ENCODE measurements around the gene QSER1.
"Not testable (repeated sequence)": the region's sequence is repeated elsewhere in the genome, so short reads cannot be mapped to it uniquely, and the experiment has no call there.

Gene QSER1

DNA sequence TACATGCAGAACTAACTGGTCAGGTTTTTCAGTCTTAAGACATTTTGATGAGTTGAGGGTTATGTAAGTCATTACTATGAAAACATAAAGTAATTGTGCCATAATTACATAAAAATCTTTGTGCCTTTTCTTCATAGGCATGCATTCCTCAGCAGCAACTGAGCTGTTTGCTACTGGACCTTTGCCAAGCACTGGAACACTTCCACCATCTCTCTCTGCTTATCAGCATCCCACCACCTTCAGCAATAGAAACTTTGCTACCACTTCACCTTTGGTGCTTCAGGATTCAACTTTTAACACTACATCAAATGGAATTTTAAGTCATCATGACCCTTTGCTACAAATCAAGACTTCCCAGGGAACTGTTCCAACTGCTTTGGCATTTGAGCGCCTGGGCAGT is 39.0 kb downstream of the QSER1 start:
- Mint-ChIP-seq H3K27me3 (no peaks in the 10 kb centered on the region), H3K27ac (no peak overlapping the region), H3K36me3 (peaks cover 35% of the 10 kb centered on the region), H3K4me3 (no peak overlapping the region), H3K4me1 (peaks cover 3% of the 10 kb centered on the region), H3K9me3 (no peaks in the 10 kb centered on the region)
- DNase-seq (ENCODE audit: low spot score in 2 of 2) (no peak), ATAC-seq (ENCODE audit: low read depth) (no peak)

DNA sequence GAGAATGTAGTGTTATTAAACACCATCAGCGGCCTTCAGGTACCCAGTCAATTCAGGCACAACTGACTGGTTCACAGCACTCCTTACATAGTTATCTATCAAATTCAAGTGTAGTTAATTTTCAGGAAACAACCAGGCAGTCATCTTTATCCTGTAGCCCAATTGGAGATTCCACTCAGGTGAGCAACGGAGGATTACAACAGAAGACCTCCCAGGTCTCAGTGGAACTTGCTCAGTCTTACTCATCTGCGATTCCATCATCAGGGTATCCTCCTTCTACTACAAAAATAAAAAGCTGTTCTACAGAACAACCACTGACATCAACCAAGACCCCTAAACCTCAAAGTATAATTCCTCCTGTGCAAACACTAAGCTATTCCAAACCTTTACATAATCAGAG is 39.6 kb downstream of the QSER1 start:
- Mint-ChIP-seq H3K4me1 (peaks cover 3% of the 10 kb centered on the region), H3K27me3 (no peaks in the 10 kb centered on the region), H3K27ac (no peak overlapping the region), H3K9me3 (no peaks in the 10 kb centered on the region), H3K36me3 (peaks cover 38% of the 10 kb centered on the region), H3K4me3 (no peak overlapping the region)
- ATAC-seq (ENCODE audit: low read depth) (no peak), DNase-seq (ENCODE audit: low spot score in 2 of 2) (no peak)

DNA sequence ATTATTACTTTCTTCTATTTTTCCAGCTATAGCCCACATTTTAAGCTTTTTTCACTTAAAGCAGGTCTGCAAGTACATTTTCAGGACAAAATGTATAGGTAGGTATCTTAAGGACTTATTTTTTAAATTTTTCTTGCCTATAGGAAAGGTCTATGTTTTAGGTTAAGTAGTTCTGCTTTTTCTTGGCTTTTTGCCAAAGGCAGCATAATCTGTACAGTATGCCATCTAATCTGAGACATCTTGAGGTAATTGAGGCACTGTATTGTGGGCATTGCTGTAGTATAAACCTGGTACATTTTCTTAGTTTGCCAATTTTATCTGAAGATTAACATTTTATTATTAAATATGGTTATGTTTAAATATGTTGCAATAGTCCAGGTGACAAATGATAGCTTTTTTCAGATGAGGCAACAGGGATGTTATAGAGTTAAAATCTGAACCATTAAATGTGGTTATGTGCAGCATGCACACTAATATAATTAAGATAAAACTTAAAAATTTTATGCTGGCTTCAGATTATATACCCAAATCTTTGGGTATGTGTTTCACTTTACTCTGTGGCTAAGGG is 42.9 kb downstream of the QSER1 start:
- H3K36me3 Mint-ChIP-seq, result peaks cover 42% of the 10 kb centered on the region
- DNase-seq (ENCODE audit: low spot score in 2 of 2) (no peak), ATAC-seq (ENCODE audit: low read depth) (no peak)
- no peak overlapping the region for H3K4me3 Mint-ChIP-seq
- no peak overlapping the region for H3K27ac Mint-ChIP-seq
- peaks cover 11% of the 10 kb centered on the region for H3K4me1 Mint-ChIP-seq
- no peaks in the 10 kb centered on the region for H3K27me3 Mint-ChIP-seq
- no peaks in the 10 kb centered on the region for H3K9me3 Mint-ChIP-seq

- H3K27ac Mint-ChIP-seq; H3K4me3 Mint-ChIP-seq; H3K9me3 Mint-ChIP-seq; ATAC-seq (ENCODE audit: low read depth); H3K27me3 Mint-ChIP-seq; DNase-seq (ENCODE audit: low spot score in 2 of 2): not testable (repeated sequence)
- peaks cover 42% of the 10 kb centered on the region for H3K36me3 Mint-ChIP-seq
- H3K4me1 Mint-ChIP-seq, result peaks cover 13% of the 10 kb centered on the region
Observed at GRCh38 chr11:32936178-32936577, 43.6 kb downstream of the QSER1 start.

GRCh38 chr11:32937283-32937682 is 44.7 kb downstream of the QSER1 start:
- H3K4me3 Mint-ChIP-seq; H3K27ac Mint-ChIP-seq; DNase-seq (ENCODE audit: low spot score in 2 of 2); H3K27me3 Mint-ChIP-seq; ATAC-seq (ENCODE audit: low read depth); H3K9me3 Mint-ChIP-seq: not testable (repeated sequence)
- peaks cover 13% of the 10 kb centered on the region for H3K4me1 Mint-ChIP-seq
- H3K36me3 Mint-ChIP-seq, result peaks cover 34% of the 10 kb centered on the region

GRCh38 chr11:32939046-32939445 is 46.4 kb downstream of the QSER1 start:
- peaks cover 21% of the 10 kb centered on the region for H3K36me3 Mint-ChIP-seq
- H3K27me3 Mint-ChIP-seq, result no peaks in the 10 kb centered on the region
- H3K4me1 Mint-ChIP-seq, result peaks cover 10% of the 10 kb centered on the region
- ATAC-seq (ENCODE audit: low read depth), result no peak
- DNase-seq (ENCODE audit: low spot score in 2 of 2), result no peak
- no peak overlapping the region for H3K4me3 Mint-ChIP-seq
- H3K9me3 Mint-ChIP-seq, result no peaks in the 10 kb centered on the region
- no peak overlapping the region for H3K27ac Mint-ChIP-seq

DNA sequence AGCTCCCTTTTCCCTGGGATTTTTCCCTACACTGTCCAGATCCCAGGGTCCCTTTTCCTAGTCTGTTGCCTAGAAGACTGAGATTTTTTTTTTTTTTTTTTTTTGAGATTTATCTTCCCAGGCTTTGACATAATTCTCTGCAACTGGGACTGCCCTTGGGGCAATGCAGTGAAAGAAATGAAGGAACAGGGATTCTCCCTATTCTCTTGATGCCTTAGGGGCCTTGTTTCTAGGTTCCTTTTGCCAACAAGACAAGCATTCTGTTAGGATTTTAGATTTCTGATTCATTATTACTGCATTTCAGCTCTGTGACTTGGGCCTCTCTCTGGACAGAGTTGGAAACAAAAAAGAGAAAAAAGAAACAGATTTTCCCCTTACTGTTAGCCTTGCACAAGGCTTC is 47.3 kb downstream of the QSER1 start:
- H3K27ac Mint-ChIP-seq, result no peak overlapping the region
- H3K4me1 Mint-ChIP-seq, result peaks cover 10% of the 10 kb centered on the region
- no peak for ATAC-seq (ENCODE audit: low read depth)
- H3K9me3 Mint-ChIP-seq, result no peaks in the 10 kb centered on the region
- H3K36me3 Mint-ChIP-seq, result peaks cover 13% of the 10 kb centered on the region
- no peak for DNase-seq (ENCODE audit: low spot score in 2 of 2)
- no peaks in the 10 kb centered on the region for H3K27me3 Mint-ChIP-seq
- H3K4me3 Mint-ChIP-seq, result no peak overlapping the region

DNA sequence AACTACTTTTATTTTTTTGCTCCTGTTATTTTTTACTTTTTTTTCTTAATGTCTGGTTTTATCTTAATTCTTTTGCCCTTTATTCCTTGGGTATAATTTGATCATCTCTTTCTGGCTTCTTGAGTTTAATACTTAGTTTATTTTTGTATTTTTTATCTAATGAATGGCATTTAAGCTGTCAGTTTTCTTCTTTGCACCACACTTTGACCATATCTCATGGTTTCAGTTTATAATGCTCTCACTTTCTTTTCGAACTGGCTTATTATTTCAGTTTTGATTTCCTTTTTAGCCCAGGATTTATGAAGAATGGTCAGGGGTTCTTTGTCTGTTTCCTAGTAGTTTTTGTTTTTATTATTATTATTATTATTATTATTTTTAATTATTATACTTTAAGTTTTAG is 48.3 kb downstream of the QSER1 start:
- Mint-ChIP-seq H3K36me3 (peaks cover 13% of the 10 kb centered on the region), H3K27ac (no peak overlapping the region), H3K27me3 (no peaks in the 10 kb centered on the region), H3K4me3 (no peak overlapping the region), H3K9me3 (no peaks in the 10 kb centered on the region), H3K4me1 (peaks cover 10% of the 10 kb centered on the region)
- ATAC-seq (ENCODE audit: low read depth) (no peak), DNase-seq (ENCODE audit: low spot score in 2 of 2) (no peak)

GRCh38 chr11:32947978-32948377 is 55.4 kb downstream of the QSER1 start:
- Mint-ChIP-seq H3K27me3 (no peaks in the 10 kb centered on the region), H3K9me3 (peaks cover 6% of the 10 kb centered on the region), H3K36me3 (peaks cover 11% of the 10 kb centered on the region), H3K27ac (no peak overlapping the region), H3K4me3 (no peak overlapping the region), H3K4me1 (no peaks in the 10 kb centered on the region)
- DNase-seq (ENCODE audit: low spot score in 2 of 2) (no peak), ATAC-seq (ENCODE audit: low read depth) (no peak)

DNA sequence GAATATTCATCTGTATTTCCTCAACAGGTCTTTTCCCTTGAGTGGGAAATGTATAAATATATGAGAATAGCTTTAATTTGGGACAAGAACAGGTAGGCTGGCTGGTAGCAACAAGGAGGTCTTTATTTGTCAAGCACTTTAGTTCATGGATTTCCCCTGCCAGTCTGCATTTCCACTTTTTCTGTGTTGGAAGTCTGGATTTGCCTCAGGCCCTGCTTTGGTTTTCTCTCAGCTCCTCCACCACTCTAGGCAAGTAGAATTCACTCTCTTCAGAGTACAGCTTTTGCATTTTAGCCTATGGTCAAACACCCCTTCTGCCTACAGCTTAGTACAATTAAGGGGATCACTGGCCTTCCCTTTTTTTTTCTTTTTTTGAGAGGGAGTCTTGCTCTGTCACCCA is 57.1 kb downstream of the QSER1 start:
- Mint-ChIP-seq H3K9me3 (peaks cover 6% of the 10 kb centered on the region), H3K36me3 (peaks cover 12% of the 10 kb centered on the region), H3K4me3 (no peak overlapping the region), H3K4me1 (no peaks in the 10 kb centered on the region), H3K27ac (no peak overlapping the region), H3K27me3 (no peaks in the 10 kb centered on the region)
- no peak for ATAC-seq (ENCODE audit: low read depth)
- no peak for DNase-seq (ENCODE audit: low spot score in 2 of 2)

DNA sequence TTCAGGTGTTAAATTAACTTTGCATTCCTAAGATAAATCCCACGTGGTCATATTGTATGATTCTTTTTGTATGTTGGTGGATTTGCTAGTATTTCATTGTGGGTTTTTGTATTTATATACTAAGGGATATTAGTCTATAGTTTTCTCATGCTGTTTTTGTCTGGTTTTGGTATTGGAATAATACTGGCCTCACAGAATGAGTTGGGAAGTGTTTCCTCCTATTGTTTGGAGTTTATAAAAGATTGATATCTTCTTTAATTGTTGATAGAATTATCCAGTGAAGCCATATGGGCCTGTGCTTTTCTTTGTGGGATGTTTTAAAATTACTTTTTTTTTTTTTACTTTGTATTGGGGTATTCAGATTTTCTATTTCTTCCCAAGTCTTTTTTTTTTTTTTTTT is 59.8 kb downstream of the QSER1 start:
- no peak overlapping the region for H3K4me3 Mint-ChIP-seq
- H3K27ac Mint-ChIP-seq, result no peak overlapping the region
- ATAC-seq (ENCODE audit: low read depth) (no peak), DNase-seq (ENCODE audit: low spot score in 2 of 2) (no peak)
- H3K36me3 Mint-ChIP-seq, result peaks cover 12% of the 10 kb centered on the region
- H3K9me3 Mint-ChIP-seq, result peaks cover 6% of the 10 kb centered on the region
- no peaks in the 10 kb centered on the region for H3K4me1 Mint-ChIP-seq
- no peaks in the 10 kb centered on the region for H3K27me3 Mint-ChIP-seq

DNA sequence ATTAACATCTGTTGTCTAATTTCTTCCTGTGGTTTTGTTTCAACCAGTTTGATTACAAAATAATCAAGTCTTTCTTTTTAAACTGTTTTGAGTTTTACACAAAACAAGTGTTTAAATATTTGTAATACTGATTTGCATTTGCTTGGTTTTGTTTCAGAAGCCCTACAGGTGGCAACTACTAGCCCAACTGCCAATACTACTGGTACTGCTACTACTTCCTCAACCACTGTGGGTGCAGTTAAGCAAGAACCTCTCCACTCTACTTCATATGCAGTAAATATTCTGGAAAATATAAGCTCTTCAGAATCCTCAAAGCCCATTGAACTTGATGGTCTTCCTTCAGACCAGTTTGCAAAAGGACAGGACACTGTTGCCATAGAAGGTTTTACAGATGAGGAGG is 61.1 kb downstream of the QSER1 start:
- no peak for DNase-seq (ENCODE audit: low spot score in 2 of 2)
- ATAC-seq (ENCODE audit: low read depth), result no peak
- Mint-ChIP-seq H3K27ac (no peak overlapping the region), H3K4me3 (no peak overlapping the region), H3K27me3 (no peaks in the 10 kb centered on the region), H3K4me1 (no peaks in the 10 kb centered on the region), H3K9me3 (no peaks in the 10 kb centered on the region), H3K36me3 (peaks cover 5% of the 10 kb centered on the region)

DNA sequence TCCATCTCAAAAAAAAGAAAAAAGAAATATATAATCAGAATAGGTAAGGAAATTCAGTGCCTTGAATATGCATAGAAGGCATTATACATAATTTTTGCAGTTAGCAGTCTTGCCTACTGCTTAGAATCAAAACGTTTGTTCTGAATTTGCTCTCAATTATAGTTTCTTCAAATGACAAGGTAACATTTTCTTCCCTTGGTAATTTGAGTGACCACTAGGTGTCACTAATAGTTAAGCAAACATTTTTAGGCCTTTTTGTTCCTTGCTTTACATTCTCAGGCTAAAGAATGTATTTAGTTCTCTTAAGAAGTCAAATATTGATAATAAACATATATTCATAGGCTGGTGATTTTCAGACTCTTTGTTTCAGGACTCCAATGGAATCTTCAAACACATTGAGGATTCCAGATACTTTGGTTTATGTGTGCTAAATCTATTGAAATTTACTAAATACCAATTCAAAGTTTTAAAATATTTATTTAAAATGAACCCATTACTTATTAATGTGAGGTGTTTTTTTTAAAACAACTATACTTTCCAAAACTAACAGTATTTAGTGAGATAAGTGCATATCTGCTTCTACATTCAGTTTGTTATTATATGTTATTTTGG is 68.0 kb downstream of the QSER1 start:
- no peak for ATAC-seq (ENCODE audit: low read depth)
- DNase-seq (ENCODE audit: low spot score in 2 of 2), result peak in 1 of 2 donors; percentile 31
- no peak overlapping the region for H3K27ac Mint-ChIP-seq
- no peak overlapping the region for H3K4me3 Mint-ChIP-seq
- no peaks in the 10 kb centered on the region for H3K9me3 Mint-ChIP-seq
- H3K36me3 Mint-ChIP-seq, result peaks cover 18% of the 10 kb centered on the region
- no peaks in the 10 kb centered on the region for H3K4me1 Mint-ChIP-seq
- no peaks in the 10 kb centered on the region for H3K27me3 Mint-ChIP-seq

DNA sequence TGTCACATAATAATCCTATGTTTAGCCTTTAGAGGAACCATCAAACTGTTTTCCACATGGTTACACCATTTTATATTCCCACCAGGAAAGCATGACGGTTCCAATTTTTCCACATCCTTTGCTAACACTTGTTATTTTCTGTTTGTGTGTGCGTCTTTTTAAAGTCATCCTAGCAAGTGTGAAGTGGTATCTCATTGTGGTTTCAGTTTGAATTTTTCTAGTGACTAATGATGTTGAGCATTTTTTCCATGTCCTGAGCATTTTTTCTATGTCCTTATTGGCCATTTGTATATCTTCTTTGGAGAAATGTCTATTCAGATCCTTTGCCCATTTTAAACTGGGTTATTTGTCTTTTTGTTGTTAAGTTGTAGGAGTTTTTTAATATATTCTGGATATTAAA is 69.4 kb downstream of the QSER1 start:
- DNase-seq (ENCODE audit: low spot score in 2 of 2) (no peak), ATAC-seq (ENCODE audit: low read depth) (no peak)
- Mint-ChIP-seq H3K27me3 (no peaks in the 10 kb centered on the region), H3K27ac (no peak overlapping the region), H3K9me3 (no peaks in the 10 kb centered on the region), H3K4me1 (no peaks in the 10 kb centered on the region), H3K36me3 (peaks cover 19% of the 10 kb centered on the region), H3K4me3 (no peak overlapping the region)

DNA sequence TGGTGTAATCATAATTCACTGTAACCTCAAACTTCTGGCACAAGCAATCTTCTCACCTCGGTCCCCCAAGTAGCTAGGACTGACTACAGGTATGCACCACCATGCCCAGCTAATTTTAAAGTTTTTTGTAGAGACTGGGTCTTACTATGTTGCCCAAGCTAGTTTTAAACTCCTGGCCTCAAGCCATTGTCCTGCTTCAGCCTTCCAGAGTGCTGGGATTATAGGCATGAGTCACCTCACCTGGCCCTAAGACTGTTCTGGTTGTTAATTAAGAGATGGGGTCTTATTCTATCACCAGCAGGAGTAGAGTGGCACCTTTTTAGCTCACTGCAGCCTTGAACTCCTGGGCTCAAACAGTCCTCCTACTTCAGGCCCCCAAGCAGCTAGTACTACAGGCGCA is 71.1 kb downstream of the QSER1 start:
- no peak for DNase-seq (ENCODE audit: low spot score in 2 of 2)
- H3K36me3 Mint-ChIP-seq, result peaks cover 21% of the 10 kb centered on the region
- no peak overlapping the region for H3K4me3 Mint-ChIP-seq
- ATAC-seq (ENCODE audit: low read depth), result no peak
- no peaks in the 10 kb centered on the region for H3K27me3 Mint-ChIP-seq
- no peaks in the 10 kb centered on the region for H3K4me1 Mint-ChIP-seq
- H3K27ac Mint-ChIP-seq, result no peak overlapping the region
- no peaks in the 10 kb centered on the region for H3K9me3 Mint-ChIP-seq

Measured in memory B cell (primary cell).